DMS79 (cell line): ENCODE results near the gene KCNN1.
"Not testable (repeated sequence)": the region's sequence is repeated elsewhere in the genome, so short reads cannot be mapped to it uniquely, and the experiment has no call there.

Experiments used
- DNase-seq: peaks from one replicate; lab custom pipeline; 2025; lab: John Stamatoyannopoulos, UW

The KCNN1 gene

GRCh38 chr19:17969096-17969792 lies 2.3 kb downstream of the KCNN1 start:
- DNase-seq, result no peak

GRCh38 chr19:17972230-17972629 lies 5.3 kb downstream of the KCNN1 start:
- DNase-seq, result no peak

GRCh38 chr19:17973759-17974158 lies 6.9 kb downstream of the KCNN1 start:
- DNase-seq, result no peak

GRCh38 chr19:17974551-17974950 lies 7.6 kb downstream of the KCNN1 start:
- DNase-seq, result no peak

GRCh38 chr19:17975032-17975431 lies 8.1 kb downstream of the KCNN1 start:
- DNase-seq, result no peak

- DNase-seq, result no peak
Observed at GRCh38 chr19:17977021-17977420, 10.1 kb downstream of the KCNN1 start.

GRCh38 chr19:17977488-17977887 lies 10.6 kb downstream of the KCNN1 start:
- no peak for DNase-seq

GRCh38 chr19:17981611-17982010 lies 14.7 kb downstream of the KCNN1 start:
- no peak for DNase-seq

GRCh38 chr19:17982430-17982829 lies 15.5 kb downstream of the KCNN1 start:
- no peak for DNase-seq

GRCh38 chr19:17985037-17985818 lies 18.3 kb downstream of the KCNN1 start:
- DNase-seq, result no peak

GRCh38 chr19:17986569-17986968 lies 19.7 kb downstream of the KCNN1 start:
- DNase-seq, result not testable (repeated sequence)

- no peak for DNase-seq
Observed at GRCh38 chr19:17988161-17988560, 21.3 kb downstream of the KCNN1 start.

GRCh38 chr19:17989425-17990094 lies 22.7 kb downstream of the KCNN1 start:
- no peak for DNase-seq

GRCh38 chr19:17993076-17993813 lies 26.3 kb downstream of the KCNN1 start:
- DNase-seq, result no peak

- peak; percentile 40 for DNase-seq
Observed at GRCh38 chr19:17996826-17997316, 30.0 kb downstream of the KCNN1 start.

GRCh38 chr19:17997969-17998826 lies 31.3 kb downstream of the KCNN1 start:
- no peak for DNase-seq

GRCh38 chr19:17998827-17999150 lies 31.9 kb downstream of the KCNN1 start:
- no peak for DNase-seq

- no peak for DNase-seq
Observed at GRCh38 chr19:17999684-18000479, 33.0 kb downstream of the KCNN1 start.

- DNase-seq, result no peak
Observed at GRCh38 chr19:18000480-18000914, 33.6 kb downstream of the KCNN1 start.
